Subcutaneous abdominal adipose tissue (tissue), 5 donors: Measurements from ENCODE around the gene CLDN5.

Experiments used
- H3K27ac ChIP-seq: one replicate; pipeline ENCODE4 v1.7.0; 2013; ENCODE audit warnings: low read depth, mild to moderate bottlenecking, inconsistent platforms, low read length, moderate library complexity
- H3K27me3 ChIP-seq, 5 donors: one replicate each; pipeline ENCODE4 v1.7.0; 2013; ENCODE audit warnings: low read length in 5 of 5, inconsistent platforms in 1 of 5; ENCODE audit not compliant: control insufficient read depth in 5 of 5, insufficient read depth in 4 of 5
- H3K36me3 ChIP-seq, 5 donors: one replicate each; pipeline ENCODE4 v1.7.0; 2013; ENCODE audit warnings: low read length in 5 of 5; ENCODE audit not compliant: control insufficient read depth in 5 of 5, insufficient read depth in 5 of 5
- H3K4me1 ChIP-seq, 5 donors: one replicate each; pipeline ENCODE4 v1.7.0; 2013; ENCODE audit warnings: low read length in 5 of 5, mild to moderate bottlenecking in 3 of 5, moderate library complexity in 1 of 5; ENCODE audit not compliant: control insufficient read depth in 5 of 5, insufficient read depth in 5 of 5
- H3K4me3 ChIP-seq, 5 donors: one replicate each; pipeline ENCODE4 v1.7.0; 2013; ENCODE audit warnings: low read length in 5 of 5, low read depth in 1 of 5
- H3K9ac ChIP-seq, 5 donors: one replicate each; pipeline ENCODE4 v1.7.0; 2013; ENCODE audit warnings: low read length in 5 of 5, mild to moderate bottlenecking in 4 of 5, moderate library complexity in 3 of 5
- H3K9me3 ChIP-seq, 5 donors: one replicate each; pipeline ENCODE4 v1.7.0; 2013; ENCODE audit warnings: low read length in 5 of 5; ENCODE audit not compliant: control insufficient read depth in 5 of 5
- donor health status: healthy.
- donor health status: healthy.
- donor health status: healthy.
- donor health status: healthy.
- donor health status: healthy.

Gene CLDN5

DNA sequence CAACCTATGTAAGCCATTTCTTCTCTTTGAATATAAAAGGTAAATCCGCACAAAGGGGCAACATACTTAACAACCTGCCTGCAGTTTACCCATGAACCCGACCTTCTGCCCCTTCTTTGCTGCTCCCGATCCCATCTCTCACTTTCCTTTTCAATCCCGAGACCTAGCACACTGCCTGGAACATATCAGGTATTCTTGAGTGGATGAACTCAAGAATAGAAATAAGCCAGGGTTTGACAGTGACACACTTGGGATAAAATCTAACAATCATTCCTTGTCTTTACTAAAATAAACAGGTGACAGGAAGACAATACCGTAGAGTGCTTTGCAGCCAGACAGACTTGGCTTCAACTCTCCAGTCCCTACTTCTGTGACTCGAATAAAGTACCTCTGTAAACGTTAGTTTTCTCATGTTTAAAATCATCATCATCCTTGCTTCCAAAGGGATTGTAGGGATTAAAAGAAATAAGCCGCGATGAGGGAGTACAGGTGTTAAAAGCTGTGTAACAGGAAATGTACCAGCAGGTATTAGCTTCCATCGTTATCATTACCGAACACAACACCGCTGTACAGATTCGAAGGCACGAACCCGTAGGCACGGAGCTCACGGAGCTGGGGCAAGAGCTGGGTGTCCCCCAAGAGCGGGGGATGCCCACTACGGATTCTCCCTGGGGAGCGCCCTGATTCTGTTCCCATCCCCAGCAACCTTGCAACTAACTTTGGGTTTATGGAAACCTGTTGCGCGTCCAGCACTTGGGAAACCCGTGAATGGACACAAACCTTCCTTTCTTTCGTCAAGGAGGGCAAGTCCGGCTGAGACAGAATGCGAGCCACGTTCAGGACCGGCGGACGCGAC lies 45.9 kb downstream of the CLDN5 start:
- Histone ChIP-seq H3K4me1 (peaks cover 6 to 31% (median 26%) of the 10 kb centered on the region in 5 donors), H3K27me3 (no peaks in the 10 kb centered on the region), H3K27ac (peak overlapping the region; percentile 99), H3K36me3 (peaks cover 0 to 28% (median 16%) of the 10 kb centered on the region in 5 donors), H3K4me3 (peak overlapping the region; percentile 71 to 96 (median 92)), H3K9me3 (no peaks in the 10 kb centered on the region), H3K9ac (peak overlapping the region; percentile 79 to 95 (median 90))

GRCh38 chr22:19477321-19478044 lies 46.7 kb downstream of the CLDN5 start:
- no peak overlapping the region for H3K27ac ChIP-seq
- peak overlapping the region; percentile 71 to 96 (median 92) for H3K4me3 ChIP-seq
- H3K27me3 ChIP-seq, result no peaks in the 10 kb centered on the region
- H3K9ac ChIP-seq, result peak overlapping the region; percentile 39 to 95 (median 90)
- no peaks in the 10 kb centered on the region for H3K9me3 ChIP-seq
- peaks cover 6 to 31% (median 26%) of the 10 kb centered on the region in 5 donors for H3K4me1 ChIP-seq
- peaks cover 0 to 36% (median 24%) of the 10 kb centered on the region in 5 donors for H3K36me3 ChIP-seq

- H3K27me3 ChIP-seq, result no peaks in the 10 kb centered on the region
- peaks cover 6 to 31% (median 26%) of the 10 kb centered on the region in 5 donors for H3K4me1 ChIP-seq
- H3K9ac ChIP-seq, result peak overlapping the region in 1 of 5 donors; percentile 52
- H3K9me3 ChIP-seq, result no peaks in the 10 kb centered on the region
- H3K36me3 ChIP-seq, result peaks cover 0 to 50% (median 36%) of the 10 kb centered on the region in 5 donors
- no peak overlapping the region for H3K27ac ChIP-seq
- H3K4me3 ChIP-seq, result no peak overlapping the region
These were observed 48.2 kb downstream of the CLDN5 start for GRCh38 chr22:19476023-19476422.

- H3K27me3 ChIP-seq, result no peaks in the 10 kb centered on the region
- H3K9ac ChIP-seq, result no peak overlapping the region
- H3K4me1 ChIP-seq, result peaks cover 6 to 22% (median 19%) of the 10 kb centered on the region in 5 donors
- H3K27ac ChIP-seq, result no peak overlapping the region
- no peak overlapping the region for H3K4me3 ChIP-seq
- H3K9me3 ChIP-seq, result no peaks in the 10 kb centered on the region
- H3K36me3 ChIP-seq, result peaks cover 0 to 75% (median 61%) of the 10 kb centered on the region in 5 donors
These were observed 50.6 kb downstream of the CLDN5 start for GRCh38 chr22:19473578-19473977.
